ENCODE measurements around the gene KIF17.
A peak's percentile ranks its signal among the peaks of the same experiment; 100 is the strongest.

Gene KIF17

DNA sequence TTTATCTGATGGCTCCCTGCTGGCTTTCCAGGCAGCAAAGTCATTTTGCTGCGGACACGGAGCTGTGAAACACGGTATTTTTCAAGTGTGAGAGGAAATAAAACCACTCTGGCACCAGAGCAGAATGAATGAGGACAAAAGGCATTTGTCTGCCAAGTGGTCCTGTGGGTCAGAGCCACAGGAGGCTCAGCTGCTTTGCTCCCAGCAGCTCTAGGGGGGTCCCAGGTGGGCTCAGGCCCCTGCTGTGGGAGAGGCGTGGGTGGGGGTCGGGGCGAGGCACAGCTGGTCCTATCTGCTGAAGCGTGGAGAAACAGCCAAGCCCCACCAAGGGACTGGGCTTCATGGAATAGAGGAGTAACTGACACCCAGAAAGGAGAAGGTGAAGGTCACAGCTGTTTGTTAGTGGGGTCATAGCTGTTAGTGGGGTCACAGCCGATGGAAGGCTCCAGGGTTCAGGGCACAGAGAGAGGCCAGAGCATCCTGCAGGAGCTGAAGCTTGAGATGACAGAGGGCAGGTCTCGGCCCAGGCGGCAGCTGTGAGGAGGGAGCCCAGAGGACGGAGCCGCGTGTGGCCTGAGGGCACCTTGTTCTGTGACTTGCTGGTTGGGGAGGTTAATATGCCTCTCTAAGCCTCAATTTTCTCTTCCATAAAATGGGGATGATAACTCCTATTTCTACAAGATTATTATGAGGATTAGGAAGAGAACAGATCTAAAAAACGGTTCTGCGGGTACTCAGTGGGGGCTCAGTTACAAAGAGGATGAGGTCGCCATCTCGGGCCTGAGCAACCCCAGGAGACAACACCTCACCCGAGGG, 7.1 kb downstream of the KIF17 start:
- DNase-seq (ENCODE audit: low read depth): no peak

DNA sequence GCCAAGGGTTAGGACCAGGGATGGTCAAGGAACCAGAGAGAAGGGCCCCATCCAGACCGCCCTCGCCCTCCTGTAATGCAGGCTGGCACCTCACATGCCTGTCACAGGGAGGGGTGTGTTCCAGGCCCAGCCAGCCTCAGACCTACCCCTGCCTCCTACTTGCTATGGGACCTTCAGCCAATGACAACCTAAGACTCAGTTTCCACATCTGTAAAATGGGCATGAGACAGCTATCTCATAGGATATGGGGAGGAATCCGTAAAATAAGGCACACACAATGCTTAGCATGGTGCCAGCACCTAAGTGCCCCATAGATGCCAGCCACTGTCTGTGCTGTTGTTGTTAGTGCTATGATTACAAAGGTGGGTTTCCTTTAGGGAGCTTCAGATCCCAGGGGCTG, 7.9 kb downstream of the KIF17 start:
- DNase-seq (ENCODE audit: low read depth): no peak

DNA sequence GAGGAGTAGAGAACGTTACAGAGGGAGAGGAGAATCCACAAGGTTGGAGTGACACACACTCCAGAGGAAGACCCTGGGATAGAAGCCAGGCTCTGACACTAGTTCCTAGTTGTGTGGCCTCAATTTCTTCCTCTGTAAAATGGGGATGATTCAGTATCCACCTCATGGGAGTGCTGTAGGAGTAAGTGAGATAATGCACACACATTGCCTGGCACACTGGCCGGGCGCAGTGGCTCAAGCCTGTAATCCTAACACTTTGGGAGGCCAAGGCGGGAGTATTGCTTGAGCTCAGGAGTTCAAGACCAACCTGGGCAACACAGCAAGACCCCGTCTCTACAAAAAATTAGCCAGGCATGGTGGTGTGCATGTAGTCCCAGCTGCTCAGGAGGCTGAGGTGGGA, 8.9 kb downstream of the KIF17 start:
- DNase-seq (ENCODE audit: low read depth): no peak

DNA sequence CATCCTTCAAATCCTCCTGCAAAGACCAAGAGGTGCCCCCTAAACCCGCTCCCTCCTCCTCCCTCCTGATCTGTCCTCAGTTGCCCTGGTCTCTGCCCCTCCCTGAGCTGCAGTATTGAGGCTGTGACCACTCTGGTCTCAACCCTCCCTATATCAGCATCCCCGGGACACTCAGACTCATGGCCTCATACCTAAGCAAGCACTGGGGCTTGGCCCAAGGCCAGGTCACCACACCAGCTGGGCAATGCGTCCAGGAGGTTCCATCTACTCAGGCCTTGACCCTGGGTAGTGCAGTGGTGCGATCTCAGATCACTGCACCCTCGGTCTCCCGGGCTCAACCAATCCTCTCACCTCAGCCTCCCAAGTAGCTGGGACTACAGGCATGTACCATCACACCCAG, 9.8 kb downstream of the KIF17 start:
- DNase-seq (ENCODE audit: low read depth): no peak

DNA sequence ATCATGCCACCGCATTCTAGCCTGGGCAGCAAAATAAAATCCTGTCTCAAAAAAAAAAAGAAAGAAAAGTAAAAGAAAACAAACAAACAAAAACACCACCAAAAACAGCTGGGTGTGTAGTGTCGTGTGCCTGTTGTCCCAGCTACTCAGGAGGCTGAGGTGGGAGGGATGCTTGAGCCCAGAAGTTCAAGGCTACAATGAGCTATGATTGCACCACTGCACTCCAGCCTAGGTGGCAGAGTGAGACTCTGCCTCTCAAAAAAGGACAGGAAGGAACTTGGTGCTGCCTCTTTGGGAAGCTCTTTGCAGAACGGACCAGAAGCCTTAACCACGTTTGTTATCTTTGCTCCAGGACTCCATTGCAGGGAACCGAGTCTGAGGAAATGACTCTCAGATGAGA, 11.0 kb downstream of the KIF17 start:
- DNase-seq (ENCODE audit: low read depth): no peak

DNA sequence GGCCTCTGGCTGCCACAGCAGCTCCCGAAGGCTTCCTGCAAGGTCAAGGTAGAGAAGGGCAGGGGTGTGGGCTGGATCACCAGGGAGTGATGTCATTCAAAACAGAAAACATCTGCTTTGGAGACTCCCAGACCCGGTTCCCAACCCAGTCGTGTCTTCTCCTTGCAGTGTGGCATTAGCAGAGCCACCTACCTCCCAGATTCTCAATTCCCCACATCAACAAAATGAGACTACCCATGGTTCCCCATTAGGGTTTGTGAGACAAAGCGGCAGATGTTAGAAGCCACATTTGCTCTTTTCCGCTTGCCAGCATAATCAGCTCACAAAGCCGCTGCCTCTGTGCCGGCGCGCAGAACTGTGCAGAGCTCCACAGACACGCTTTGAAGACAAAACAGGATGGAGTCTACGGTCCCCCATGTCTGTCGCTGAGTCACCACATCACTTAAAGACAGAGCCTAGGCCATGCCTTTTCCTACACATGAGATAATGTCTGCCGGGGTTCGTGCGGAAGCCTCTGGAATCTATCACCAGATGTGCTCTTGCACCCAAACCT, 12.5 kb downstream of the KIF17 start:
- DNase-seq (ENCODE audit: low read depth): no peak

DNA sequence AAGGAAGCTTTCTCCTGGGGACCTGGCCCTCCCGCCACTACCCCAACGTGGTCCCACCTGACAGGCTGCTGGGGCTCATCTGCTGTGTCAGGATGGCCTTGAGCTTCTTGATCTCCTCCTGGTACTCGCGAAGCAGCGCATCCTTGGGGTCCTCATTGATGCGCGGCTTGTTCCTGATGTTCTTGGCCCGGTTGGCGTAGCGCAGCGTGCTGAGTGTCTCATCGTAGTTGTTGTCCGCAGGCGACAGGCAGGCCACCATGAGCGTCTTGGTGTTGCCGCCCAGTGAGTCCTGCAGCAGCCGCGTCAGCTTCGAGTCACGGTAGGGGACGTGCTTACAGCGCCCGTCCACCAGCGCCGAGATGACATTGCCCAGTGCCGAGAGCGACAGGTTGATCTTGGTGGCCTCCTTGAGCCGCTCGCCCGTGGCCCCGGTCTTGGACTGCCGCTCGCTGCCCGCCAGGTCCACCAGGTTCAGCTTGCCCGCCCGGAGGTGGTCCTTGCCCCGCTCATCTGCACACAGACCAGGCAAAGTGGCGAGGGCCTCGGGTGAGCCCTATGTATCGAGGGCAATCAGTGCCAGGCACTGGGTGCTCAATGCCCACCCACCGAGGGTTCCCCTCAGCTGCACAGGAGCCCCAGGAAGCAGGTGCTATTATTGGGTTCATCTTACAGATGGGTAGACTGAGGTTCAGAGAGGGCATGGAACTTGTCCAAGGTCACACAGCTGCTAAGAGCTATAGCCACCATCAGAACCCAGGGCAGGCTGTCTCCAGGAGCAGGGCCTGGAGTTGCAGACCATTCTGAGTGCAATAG, 13.2 kb downstream of the KIF17 start:
- DNase-seq (ENCODE audit: low read depth): no peak

DNA sequence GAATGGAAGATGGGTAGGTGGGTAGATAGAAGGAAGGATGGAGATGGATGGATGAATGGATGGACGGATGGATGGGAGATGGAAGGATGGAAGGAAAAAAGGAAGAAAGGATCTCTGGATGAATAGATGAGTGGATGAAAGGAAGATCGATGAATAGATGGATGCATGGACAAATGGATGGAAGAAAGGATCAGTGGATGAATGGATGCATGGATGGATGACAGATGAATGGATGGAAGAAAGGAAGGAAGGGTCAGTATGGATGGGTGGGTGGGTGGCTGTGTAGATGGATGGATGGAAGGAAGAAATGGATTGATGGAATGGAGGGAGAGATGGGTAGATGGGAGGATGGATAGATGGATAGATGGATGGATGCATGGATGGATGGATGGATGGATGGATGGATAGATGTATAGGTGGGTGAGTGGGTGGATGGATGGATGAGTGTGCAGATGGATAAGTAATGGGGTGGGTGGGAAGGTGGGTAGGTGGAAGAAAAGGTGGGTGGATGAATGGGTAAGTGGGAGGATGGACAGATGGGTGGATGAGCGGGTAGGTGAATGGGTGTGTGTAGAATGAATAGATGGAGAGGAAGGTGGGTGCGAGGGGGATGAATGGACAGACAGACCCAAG, 14.6 kb downstream of the KIF17 start:
- DNase-seq (ENCODE audit: low read depth): no peak

DNA sequence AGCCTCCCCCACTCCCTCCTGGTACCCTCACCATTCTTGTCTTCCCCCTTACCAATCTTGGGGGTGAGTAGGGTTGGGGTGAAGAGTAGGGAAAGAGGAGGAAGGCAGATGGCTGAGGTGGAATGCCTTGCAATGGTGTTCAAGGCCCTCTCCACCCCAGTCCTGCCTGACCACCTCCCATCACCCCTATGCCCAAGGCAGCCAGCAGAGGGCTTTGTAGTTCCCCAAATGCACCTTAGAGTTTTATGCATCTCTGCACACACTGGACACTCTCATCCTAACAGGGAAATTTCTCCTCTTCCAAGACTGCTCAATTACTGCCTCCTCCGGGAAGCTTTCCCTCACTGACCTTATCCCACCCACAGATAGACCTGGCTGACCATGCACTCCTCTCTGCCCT, 15.4 kb downstream of the KIF17 start:
- no peak for DNase-seq (ENCODE audit: low read depth)

DNA sequence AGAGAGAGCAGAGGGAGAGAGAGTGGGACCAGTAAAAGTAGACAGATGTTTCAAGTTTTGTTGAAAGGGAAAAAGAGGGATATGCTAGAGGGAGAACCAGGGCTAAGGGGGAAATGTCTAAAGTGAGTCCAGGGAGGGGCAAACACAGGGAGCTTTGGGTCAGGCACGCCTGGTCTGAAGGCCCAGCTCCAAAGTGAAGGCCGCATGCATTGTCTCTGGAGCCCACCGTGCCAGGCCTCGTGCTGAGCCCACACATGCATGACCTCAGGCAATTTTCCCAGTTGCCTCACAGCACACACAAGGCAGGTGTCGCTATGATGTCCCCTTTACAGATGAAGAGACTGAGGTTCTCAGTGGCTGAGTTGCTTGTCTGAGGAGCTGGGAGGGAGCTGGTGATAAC, 16.0 kb downstream of the KIF17 start:
- DNase-seq (ENCODE audit: low read depth): no peak

DNA sequence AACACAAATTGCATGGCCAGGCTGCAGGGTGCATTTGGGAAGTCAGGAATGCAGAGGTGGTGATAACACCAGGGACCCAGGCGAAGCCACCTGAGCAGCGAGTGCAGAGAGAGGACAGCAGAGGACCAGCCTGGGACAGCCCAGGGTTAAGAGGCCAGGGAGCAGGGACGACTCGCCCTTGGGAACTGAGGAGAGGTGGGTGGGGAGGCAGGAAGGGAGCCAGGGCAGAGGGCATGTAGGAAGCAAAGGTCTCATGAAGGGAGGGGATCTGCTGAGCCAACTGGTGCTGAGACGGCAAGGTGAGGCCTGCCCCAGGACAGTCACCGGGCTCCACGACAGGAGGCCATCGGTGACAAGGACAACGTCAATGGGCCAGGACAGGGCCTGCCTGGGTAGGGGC, 16.4 kb downstream of the KIF17 start:
- DNase-seq (ENCODE audit: low read depth): no peak

DNA sequence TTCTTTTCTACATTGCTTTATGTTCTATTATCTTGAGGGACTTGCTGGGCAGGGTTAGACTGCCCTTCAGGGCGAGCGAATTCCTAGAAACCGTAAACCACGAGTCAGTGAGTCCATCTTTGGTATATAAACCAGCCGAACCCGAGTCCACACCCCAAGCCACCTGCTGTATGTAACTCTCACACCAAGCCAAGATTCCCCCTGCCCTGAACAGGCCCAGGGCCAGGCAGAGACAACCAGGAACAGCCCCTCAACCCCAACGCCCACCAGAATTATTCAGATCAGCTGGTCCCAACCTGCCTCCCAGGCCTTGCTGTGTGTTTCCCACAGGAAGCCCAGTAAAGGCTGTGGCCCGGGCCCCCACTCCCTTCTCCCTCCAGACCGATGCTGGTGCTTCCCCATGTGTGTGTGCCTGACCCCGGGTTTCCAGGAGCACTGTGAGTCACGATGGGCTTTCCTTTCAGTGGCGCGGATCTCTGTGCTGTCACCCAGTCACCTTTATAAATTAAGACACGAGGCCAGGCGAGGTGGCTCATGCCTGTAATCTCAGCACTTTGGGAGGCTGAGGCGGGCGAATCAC, 17.1 kb downstream of the KIF17 start:
- no peak for DNase-seq (ENCODE audit: low read depth)

DNA sequence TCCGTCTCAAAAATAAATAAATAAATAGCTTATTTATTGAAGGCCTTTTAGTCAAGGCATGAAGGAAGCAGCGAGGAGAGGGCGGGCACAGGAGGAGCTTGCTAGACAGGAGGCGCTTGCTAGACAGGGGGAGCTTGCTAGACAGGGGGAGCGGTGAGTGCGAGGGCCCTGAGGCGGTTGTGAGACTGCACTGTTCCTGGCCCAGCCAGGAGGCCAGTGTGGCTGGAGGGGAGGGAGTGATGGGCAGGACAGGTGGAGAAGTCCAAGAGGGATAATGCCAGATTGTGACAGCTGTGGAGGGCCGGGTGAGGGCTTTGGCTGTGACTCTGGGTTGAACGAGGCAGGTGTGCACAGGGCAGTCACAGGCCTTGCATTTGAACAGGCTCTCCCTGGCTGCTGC, 18.2 kb downstream of the KIF17 start:
- no peak for DNase-seq (ENCODE audit: low read depth)

DNA sequence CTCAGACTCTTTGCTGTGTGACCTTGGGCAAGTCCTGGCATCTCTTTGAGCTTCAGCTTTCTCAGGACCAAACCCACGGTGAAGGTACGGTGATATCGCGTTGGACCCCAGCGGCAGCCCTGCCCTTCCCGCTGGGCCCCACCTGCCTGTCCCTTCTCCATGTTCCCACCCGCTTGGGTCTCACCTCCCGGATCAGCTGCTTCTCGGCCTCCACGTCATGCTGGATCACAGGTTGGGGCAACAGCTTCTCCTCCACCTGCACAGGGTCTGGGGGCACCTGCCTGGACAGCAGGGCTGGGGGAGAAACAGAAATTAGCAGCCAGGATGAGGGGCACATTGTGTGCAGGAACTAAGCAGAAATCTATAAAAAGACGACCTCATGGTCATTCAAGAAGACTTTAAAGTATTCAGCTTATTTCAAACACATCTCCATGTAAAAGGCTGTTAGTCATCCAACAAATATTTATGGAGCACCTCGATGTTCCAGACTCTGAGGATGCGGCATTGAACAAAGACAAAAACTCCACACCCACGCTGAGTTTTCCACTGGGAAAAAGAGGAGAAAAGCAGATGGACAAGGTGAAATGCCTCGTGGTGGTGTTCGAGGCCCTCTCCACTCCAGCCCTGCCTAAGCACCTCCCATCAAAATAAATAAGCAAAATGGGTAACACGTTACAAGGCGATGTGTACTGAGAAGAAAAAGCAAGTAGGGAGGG, 19.5 kb downstream of the KIF17 start:
- no peak for DNase-seq (ENCODE audit: low read depth)

DNA sequence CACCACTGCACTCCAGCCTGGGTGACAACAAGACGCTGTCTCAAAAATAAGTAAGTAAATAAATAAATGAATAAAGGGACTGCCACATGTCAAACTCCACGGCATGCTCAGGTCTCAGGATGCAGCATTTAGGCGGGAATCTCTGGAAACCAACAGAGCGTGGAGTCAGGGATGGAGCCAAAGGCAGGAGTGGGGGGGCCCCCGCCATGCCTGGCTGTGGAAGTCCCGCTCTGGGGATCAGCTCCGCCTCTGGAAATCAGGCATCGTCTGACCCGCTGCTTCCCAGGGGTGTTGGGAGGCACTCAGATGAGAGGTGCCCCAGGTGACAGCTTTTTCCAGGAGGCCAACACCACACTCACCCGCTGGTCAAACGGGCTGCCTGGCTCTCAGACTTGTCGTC, 20.2 kb downstream of the KIF17 start:
- no peak for DNase-seq (ENCODE audit: low read depth)

DNA sequence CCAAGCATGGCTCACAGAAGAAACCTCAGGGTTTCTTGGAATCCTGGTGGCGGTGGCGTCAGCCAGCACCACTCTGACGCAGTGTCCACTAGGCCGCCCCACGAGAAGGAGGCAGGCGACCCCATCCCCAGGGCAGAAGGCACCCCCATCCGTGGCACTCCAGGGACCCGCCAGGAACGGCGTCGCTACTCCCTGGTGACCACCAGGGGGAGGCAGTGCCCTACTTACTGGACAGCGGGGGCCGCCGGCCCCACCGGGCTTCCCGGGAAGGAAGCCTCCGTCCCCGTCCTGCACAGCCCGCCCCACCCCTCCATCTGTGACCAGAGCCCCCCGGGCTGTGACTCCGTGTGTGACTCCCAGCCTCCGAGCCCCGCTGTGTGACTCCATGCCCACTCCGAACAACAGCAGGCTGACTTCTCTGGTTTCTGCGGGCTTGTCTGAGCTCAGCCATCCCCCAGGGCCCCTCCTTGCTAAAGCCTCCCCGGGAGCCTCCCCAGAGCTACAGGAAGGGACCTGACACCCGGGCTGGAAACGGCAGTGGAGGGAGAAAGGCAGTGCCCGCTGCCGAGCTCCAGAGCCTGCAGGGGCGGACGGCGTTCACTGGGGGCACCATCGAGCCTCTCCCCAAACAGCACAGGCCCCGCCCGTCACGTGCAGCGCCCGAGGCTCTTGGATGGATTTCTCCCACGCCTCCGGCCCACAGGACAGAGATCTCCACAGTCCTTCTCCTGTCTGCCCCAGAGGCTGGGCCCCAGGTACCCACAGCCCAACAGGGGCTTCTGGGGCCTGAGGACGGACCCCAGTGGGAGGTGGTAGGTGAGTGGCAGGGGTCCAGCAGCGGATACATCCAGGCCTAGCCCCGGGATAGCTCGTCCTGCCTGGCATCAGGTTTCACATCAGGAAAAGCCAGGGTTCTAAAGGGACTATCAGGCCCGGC, 21.1 kb downstream of the KIF17 start:
- peak; percentile 59 for DNase-seq (ENCODE audit: low read depth)

DNA sequence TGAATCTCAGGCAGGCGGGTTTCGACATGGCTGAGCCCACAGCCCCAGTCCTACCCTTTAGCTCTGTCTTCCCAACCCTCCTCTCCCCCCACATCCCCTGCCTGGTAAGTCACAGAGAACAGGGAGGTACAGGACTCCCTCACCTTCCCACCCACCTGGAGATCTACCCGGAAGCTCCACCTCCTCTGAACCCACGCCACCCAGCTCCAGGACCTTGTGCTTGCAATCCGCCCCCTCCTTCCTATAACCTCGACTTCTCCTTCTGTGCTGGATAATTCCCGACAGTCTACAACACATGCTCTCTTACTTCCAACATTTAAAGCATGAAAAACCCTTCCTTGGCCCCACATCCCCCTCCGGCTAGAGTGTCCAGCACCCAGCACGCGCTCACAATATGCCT, 22.3 kb downstream of the KIF17 start:
- no peak for DNase-seq (ENCODE audit: low read depth)

DNA sequence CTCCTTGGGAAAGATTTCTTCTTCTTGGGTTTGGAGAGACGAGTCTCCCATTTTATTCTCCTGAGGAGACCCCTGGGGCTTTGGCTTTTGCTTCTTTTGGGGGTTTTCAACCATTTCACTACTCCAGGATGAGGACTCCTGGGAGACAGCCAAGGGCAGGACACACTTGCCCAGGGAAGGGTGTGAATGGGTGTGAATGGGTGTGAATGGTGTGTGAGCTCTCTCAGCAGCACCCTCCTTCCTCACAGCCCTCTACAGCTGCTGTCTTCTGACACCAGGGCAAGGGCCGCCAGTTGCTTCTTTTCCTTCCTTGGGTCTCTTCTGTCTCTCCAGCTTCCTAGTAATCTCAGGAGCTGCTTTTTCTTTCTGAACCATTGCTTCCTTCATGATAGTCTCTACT, 24.2 kb downstream of the KIF17 start:
- no peak for DNase-seq (ENCODE audit: low read depth)

DNA sequence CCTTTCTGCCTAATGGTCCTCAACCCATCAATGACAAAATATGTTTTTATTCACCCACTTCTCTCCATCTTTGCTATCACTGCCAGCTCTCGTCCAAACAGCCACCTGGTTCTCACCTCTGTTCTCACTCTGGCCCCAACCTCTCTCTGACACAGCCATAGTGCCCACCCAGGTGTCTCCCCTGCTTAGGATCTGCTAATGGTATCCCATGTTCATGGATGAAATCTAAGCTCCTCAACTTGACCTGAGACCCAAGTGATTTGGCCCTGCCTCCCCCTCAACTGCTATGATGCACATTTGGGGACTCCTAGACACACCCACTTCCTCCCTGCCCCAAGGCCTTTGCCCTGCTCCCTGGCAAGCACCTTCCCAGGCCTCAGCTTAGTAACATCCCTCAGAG, 25.9 kb downstream of the KIF17 start:
- no peak for DNase-seq (ENCODE audit: low read depth)

DNA sequence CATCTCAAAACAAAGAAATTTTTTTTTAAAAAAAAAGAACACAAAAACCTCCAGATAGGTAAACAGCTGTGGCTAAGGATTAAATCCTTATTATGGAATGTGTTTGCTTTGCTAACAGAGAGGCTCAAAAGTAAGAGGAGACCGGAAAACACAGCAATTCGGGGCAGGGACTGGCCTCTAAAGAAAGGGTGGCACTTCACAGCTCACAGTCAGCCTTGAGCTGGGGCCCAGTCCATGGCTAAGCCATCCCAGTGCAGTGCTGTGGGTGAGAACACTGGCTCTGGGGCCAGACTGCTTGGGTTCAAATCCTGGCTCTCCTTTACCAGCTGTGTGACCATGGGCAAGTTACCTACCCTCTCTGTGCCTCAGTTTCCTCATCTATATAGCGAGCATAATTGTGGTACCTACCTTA, 28.2 kb downstream of the KIF17 start:
- no peak for DNase-seq (ENCODE audit: low read depth)
